Upper lobe of right lung (tissue), 1 donor: ENCODE results near the gene IRAK3. TPM values are rescaled to one million over a fixed set of nuclear protein-coding genes. Genes with fewer than 3 reads are reported as not detected.
"Not testable (repeated sequence)": the region's sequence is repeated elsewhere in the genome, so short reads cannot be mapped to it uniquely, and the experiment has no call there.

ENCODE experiments used
- ATAC-seq: fragments of 200-7000 bp; cut with Tn5 transposase; one replicate; pipeline ENCODE4 v1.9.1; 2020; ENCODE audit warnings: mild to moderate bottlenecking, moderate library complexity
- DNase-seq: peaks from one replicate; pipeline ENCODE4 v3.0.0-alpha.2; 2020
- H3K27ac ChIP-seq: fragments of 200-600 bp; one replicate; pipeline ENCODE4 v1.8.0; 2022
- H3K27me3 ChIP-seq: fragments of 200-600 bp; one replicate; pipeline ENCODE4 v1.8.0; 2022; ENCODE audit warnings: mild to moderate bottlenecking
- H3K36me3 ChIP-seq: fragments of 200-600 bp; one replicate; pipeline ENCODE4 v1.8.0; 2022
- H3K4me1 ChIP-seq: fragments of 200-600 bp; one replicate; pipeline ENCODE4 v1.8.0; 2022
- H3K4me3 ChIP-seq: fragments of 200-600 bp; one replicate; pipeline ENCODE4 v1.8.0; 2022; ENCODE audit warnings: mild to moderate bottlenecking
- H3K9me3 ChIP-seq: fragments of 200-600 bp; one replicate; pipeline ENCODE4 v1.8.0; 2022
- intact Hi-C: fragments of 100-400 bp; cut with DNase I; formaldehyde crosslinking; loops from one replicate; pipeline ENCODE4 v1.11.0; 2022
- total RNA-seq: library from RNA; stranded (reverse); fragmentation: NEBNext Ultra II Directional; extraction: Animal tissue kit (Norgen Biotek cat#: 25700); gene quantifications from one replicate; pipeline ENCODE4 v1.2.1, GENCODE V29; 2021
- TF ChIP-seq, protein P1 (sequence below): fragments of 200-600 bp; IDR thresholded peaks from one replicate; pipeline ENCODE4 v1.8.0; 2022; ENCODE audit warnings: antibody characterized with exemption
- donor health status: DM: no; HTN: yes; CAD: no; lungs with severe emphysema.

Gene IRAK3
- total RNA-seq, 1 donor from 2014 or later: 44.6 TPM

DNA sequence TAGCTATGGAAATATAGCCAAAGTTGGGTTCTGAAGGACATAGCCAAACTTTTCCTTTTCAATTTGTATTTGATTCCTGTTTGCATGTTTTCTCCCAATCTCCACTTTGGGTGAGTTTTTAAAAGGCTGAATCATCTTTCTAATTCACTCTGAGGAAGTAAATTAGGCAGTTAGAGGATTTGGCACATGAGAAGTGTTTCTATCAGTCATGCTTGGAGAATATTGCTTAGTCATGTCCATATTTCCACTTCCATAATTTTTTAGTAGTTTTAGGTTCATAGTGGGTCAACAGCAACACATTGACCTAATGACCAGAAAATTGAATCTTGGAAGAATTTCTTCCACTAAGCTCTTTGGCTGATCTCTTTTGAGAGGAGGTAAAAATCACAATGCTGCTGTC is 21.8 kb downstream of the IRAK3 start:
- no peak for DNase-seq
- no peaks in the 10 kb centered on the region for H3K4me1 ChIP-seq
- no peaks in the 10 kb centered on the region for H3K27me3 ChIP-seq
- ATAC-seq: no peak
- no peaks in the 10 kb centered on the region for H3K9me3 ChIP-seq
- intact Hi-C loops: no loop called here
- TF ChIP-seq, protein P1, sequence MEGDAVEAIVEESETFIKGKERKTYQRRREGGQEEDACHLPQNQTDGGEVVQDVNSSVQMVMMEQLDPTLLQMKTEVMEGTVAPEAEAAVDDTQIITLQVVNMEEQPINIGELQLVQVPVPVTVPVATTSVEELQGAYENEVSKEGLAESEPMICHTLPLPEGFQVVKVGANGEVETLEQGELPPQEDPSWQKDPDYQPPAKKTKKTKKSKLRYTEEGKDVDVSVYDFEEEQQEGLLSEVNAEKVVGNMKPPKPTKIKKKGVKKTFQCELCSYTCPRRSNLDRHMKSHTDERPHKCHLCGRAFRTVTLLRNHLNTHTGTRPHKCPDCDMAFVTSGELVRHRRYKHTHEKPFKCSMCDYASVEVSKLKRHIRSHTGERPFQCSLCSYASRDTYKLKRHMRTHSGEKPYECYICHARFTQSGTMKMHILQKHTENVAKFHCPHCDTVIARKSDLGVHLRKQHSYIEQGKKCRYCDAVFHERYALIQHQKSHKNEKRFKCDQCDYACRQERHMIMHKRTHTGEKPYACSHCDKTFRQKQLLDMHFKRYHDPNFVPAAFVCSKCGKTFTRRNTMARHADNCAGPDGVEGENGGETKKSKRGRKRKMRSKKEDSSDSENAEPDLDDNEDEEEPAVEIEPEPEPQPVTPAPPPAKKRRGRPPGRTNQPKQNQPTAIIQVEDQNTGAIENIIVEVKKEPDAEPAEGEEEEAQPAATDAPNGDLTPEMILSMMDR: no peak
- no peak overlapping the region for H3K27ac ChIP-seq
- peaks cover 31% of the 10 kb centered on the region for H3K36me3 ChIP-seq
- no peak overlapping the region for H3K4me3 ChIP-seq

DNA sequence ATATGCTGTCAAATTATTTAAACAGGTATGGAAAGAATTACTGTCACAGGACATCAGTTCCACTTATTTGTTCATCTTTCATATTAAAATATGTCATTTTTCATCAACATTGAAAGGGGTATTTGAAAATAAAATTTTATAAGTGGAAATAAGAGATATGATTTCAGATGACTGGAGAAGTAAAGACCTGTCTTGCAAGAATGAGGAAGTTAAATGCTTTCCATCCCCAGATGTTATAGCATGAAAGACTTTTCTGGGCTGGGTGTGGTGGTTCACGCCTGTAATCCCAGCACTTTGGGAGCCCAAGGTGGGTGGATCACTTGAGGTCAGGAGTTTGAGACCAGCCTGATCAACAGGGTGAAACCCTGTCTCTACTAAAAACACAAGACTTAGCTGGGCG is 22.6 kb downstream of the IRAK3 start:
- intact Hi-C loops, H3K4me1 ChIP-seq, H3K27ac ChIP-seq, ATAC-seq, DNase-seq, H3K27me3 ChIP-seq, H3K4me3 ChIP-seq, H3K9me3 ChIP-seq: not testable (repeated sequence)
- H3K36me3 ChIP-seq: peaks cover 31% of the 10 kb centered on the region

DNA sequence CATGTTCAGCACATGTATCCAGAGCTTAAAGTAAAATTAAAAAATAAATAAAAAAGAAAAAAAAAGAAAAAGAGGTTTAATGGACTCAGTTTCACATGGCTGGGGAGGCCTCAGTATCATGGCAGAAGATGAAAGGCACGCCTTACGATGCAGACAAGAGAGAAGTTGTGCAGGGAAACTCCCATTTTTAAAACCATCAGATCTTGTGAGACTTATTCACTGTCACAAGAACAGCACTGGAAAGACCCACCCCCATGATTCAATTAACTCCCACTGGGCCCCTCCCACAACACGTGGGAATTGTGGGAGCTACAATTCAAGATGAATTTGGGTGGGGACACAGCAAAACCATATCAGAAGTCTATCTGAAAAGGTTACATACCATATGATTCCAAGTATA is 24.0 kb downstream of the IRAK3 start:
- DNase-seq, ATAC-seq, H3K27ac ChIP-seq, H3K9me3 ChIP-seq, H3K4me3 ChIP-seq, H3K4me1 ChIP-seq, intact Hi-C loops, H3K27me3 ChIP-seq: not testable (repeated sequence)
- H3K36me3 ChIP-seq: peaks cover 37% of the 10 kb centered on the region

DNA sequence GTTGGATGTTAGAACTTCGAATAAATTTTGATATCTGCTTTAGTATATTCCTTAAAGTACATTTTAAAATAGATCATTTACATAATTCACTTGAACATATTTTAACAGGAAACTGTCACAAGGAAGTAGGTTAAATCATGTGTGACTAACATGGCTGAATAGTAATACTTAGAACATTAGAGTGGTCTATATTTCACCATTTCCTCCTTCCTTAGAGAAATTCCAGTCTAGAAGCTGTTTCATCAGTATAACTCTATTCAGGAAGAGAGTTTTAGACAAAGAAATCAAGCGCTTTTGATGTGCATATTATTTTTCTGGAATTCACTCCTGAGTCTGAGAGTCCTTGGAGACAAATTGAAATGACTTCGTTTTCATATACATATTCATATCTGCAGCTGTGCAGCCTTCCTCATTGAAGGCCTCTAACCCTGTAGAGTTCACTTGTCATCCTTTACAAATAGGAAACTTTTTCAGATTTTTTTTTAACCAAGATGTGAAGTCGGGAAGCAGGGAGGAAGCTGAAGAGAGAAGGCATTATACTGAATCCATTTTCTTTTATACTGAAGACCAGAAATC is 28.4 kb downstream of the IRAK3 start:
- TF ChIP-seq, protein P1: no peak
- no peaks in the 10 kb centered on the region for H3K4me1 ChIP-seq
- H3K27me3 ChIP-seq: no peaks in the 10 kb centered on the region
- intact Hi-C loops: no loop called here
- peaks cover 33% of the 10 kb centered on the region for H3K36me3 ChIP-seq
- DNase-seq (no peak), ATAC-seq (peak; percentile 48)
- no peak overlapping the region for H3K4me3 ChIP-seq
- H3K9me3 ChIP-seq: peaks cover 5% of the 10 kb centered on the region
- no peak overlapping the region for H3K27ac ChIP-seq

DNA sequence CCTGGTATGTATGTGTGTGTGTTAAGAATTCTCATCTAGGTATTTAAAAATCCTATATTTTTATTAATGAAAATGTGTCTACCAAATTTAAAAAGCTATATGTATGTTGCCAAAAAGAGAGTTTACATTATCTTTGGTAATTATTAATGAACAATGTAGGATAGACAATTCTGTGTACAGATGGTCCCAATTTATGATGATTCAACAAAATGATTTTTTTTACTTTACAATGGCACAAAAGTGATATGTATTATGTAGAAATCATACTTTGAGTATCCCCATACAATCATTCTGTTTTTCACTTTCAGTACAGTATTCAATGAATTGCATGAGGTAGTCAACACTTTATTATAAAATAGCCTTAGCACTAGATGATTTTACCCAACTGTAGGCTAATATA is 39.4 kb downstream of the IRAK3 start:
- ATAC-seq (no peak), DNase-seq (no peak)
- TF ChIP-seq, protein P1: no peak
- Histone ChIP-seq H3K27ac (no peak overlapping the region), H3K4me1 (no peaks in the 10 kb centered on the region), H3K9me3 (no peaks in the 10 kb centered on the region), H3K27me3 (no peaks in the 10 kb centered on the region), H3K36me3 (peaks cover 35% of the 10 kb centered on the region), H3K4me3 (no peak overlapping the region)
- intact Hi-C loops: no loop called here

DNA sequence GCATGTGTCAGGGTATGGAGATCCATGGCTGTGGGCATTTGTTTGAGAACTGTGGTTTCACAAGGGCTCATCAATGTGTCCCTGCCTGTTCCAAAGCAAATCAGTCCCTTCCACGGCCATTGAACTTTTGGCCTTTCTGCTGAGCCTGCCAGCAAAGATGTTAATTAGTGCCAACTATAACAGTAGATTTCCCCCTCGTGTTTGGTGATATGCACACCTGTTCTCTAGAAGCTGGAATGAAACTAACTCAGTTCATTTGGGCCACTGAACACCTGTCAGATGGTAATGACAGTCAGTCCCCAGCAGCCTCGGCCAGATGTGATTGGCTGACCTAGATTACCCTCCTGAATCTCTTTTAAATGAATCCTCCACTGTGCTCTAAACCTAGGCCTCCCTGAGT is 43.2 kb downstream of the IRAK3 start:
- H3K27ac ChIP-seq: no peak overlapping the region
- no peaks in the 10 kb centered on the region for H3K27me3 ChIP-seq
- H3K9me3 ChIP-seq: no peaks in the 10 kb centered on the region
- peaks cover 32% of the 10 kb centered on the region for H3K36me3 ChIP-seq
- TF ChIP-seq, protein P1: no peak
- intact Hi-C loops: no loop called here
- ATAC-seq: no peak
- H3K4me3 ChIP-seq: no peak overlapping the region
- peaks cover 5% of the 10 kb centered on the region for H3K4me1 ChIP-seq
- DNase-seq: no peak

- H3K4me3 ChIP-seq, H3K27me3 ChIP-seq, H3K27ac ChIP-seq, intact Hi-C loops, H3K9me3 ChIP-seq, DNase-seq, H3K4me1 ChIP-seq: not testable (repeated sequence)
- peaks cover 14% of the 10 kb centered on the region for H3K36me3 ChIP-seq
- peak; percentile 76 for ATAC-seq
Observed at GRCh38 chr12:66234037-66234693, 45.2 kb downstream of the IRAK3 start.

GRCh38 chr12:66234773-66235625 is 46.0 kb downstream of the IRAK3 start:
- H3K4me1 ChIP-seq, H3K9me3 ChIP-seq, H3K27me3 ChIP-seq, H3K36me3 ChIP-seq, intact Hi-C loops: not testable (repeated sequence)
- ATAC-seq (peak; percentile 86), DNase-seq (peak; percentile 81)
- peak overlapping the region; percentile 55 for H3K4me3 ChIP-seq
- H3K27ac ChIP-seq: peak overlapping the region; percentile 36
